MG63 (cell line): Measurements from ENCODE around the gene BID. TPM values are rescaled to one million over a fixed set of nuclear protein-coding genes. Genes with fewer than 3 reads are reported as not detected.

Experiments
- total RNA-seq: library from RNA; depleted of rRNA; stranded (reverse); fragments of >200 nt; shearing (Covaris generic); gene quantifications from 2 replicates; pipeline ENCODE4 v1.2.3, GENCODE V29; 2014; ENCODE audit warnings: low replicate concordance; rRNA removed

The BID gene
- total RNA-seq, 1 experiment from 2014 or later: 127 TPM

Other genes starting within 250 kb of the BID start
- gene SLC25A18, start 211.0 kb downstream of the BID start, total RNA-seq: 0.16 TPM in 1 of 2 replicates, not detected in the other
- gene ATP6V1E1, start 145.7 kb downstream of the BID start, total RNA-seq: 134 and 182 TPM in 2 replicates
- gene BCL2L13, start 135.7 kb downstream of the BID start, total RNA-seq: 60.2 and 63.8 TPM in 2 replicates